Thoracic aorta (tissue), 2 donors: ENCODE results near the gene SMTNL1. TPM values are rescaled to one million over a fixed set of nuclear protein-coding genes. Genes with fewer than 3 reads are reported as not detected.
A peak's percentile ranks its signal among the peaks of the same experiment; 100 is the strongest.

Experiments
- ATAC-seq: fragments of 150-250 bp; one replicate; pipeline ENCODE4 v1.8.0; 2017; ENCODE audit warnings: low read depth; ENCODE audit not compliant: insufficient number of reproducible peaks, low FRiP score
- DNase-seq: peaks from one replicate; pipeline ENCODE4 v3.0.0-alpha.2; 2020; ENCODE audit warnings: low spot score
- H3K27ac ChIP-seq, 2 donors: fragments of 200-600 bp; sonication (generic); 1 replicate in 1 of 2; 2 replicates in 1 of 2; pipeline ENCODE4 v1.5.1; 2016; ENCODE audit warnings: mild to moderate bottlenecking in 2 of 2, moderate library complexity in 2 of 2
- H3K27me3 ChIP-seq: fragments of 200-600 bp; sonication (generic); replicated peaks from 2 replicates; pipeline ENCODE4 v1.6.0; 2016; ENCODE audit warnings: mild to moderate bottlenecking; ENCODE audit not compliant: insufficient read depth
- H3K36me3 ChIP-seq: fragments of 200-600 bp; sonication (generic); one replicate; pipeline ENCODE4 v1.5.1; 2016
- H3K4me1 ChIP-seq, 2 donors: fragments of 200-600 bp; sonication (generic); 1 replicate in 1 of 2; 2 replicates in 1 of 2; pipeline versions ENCODE4 v1.5.1 to v1.6.0; 2016; ENCODE audit warnings: low read depth in 2 of 2, mild to moderate bottlenecking in 1 of 2; ENCODE audit not compliant: control insufficient read depth in 1 of 2
- H3K4me3 ChIP-seq: fragments of 200-600 bp; sonication (generic); 2 replicates; pipeline ENCODE4 v1.5.1; 2016; ENCODE audit warnings: mild to moderate bottlenecking
- H3K9me3 ChIP-seq: fragments of 200-600 bp; sonication (generic); 2 replicates; pipeline ENCODE4 v1.5.1; 2016
- total RNA-seq, 2 donors: library from RNA; depleted of rRNA; stranded (reverse); fragments of >200 nt; gene quantifications; one replicate each; pipeline versions ENCODE4 v1.1.0 to v1.2.3, GENCODE V29; 2016
- TF ChIP-seq, protein P1 (sequence below): fragments of 200-600 bp; sonication (generic); IDR thresholded peaks from one replicate; pipeline ENCODE4 v1.5.1; 2019; ENCODE audit warnings: antibody characterized with exemption

The SMTNL1 gene
- total RNA-seq, 2 donors from 2014 or later: not detected

DNA sequence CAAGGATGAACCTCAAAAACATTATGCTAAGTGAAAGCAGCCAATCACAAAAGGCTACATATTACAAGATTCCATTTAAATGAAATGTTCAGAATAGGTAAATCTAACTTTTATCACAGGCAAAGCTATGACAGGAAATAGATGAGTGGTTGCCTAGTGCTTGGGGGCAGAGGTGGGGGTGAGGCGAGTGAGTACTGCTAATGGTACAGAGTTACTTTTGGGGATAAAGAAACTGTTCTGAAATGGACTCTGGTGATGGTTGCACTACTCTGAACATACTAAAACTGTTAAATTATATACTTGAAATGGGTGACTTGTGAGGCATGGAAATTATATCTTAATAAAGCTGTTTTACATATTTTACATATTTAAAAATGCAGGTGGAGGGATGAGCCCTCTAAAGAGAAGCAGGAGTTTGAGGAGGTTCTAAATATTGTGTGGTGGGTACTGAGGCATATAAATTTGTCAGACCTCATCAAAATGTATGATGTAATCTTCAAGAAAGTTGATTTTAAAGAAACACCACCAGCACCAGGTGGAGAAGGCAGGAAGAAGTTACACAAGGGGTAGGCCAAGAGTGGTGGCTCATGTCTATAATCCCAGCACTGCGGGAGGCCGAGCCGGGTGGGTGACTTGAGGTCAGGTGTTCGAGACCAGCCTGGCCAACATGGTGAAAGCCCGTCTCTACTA, 25.5 kb upstream of the SMTNL1 start:
- no peak for DNase-seq
- no peaks in the 10 kb centered on the region for H3K27me3 ChIP-seq
- H3K4me3 ChIP-seq: no peak overlapping the region
- H3K9me3 ChIP-seq: no peaks in the 10 kb centered on the region
- H3K36me3 ChIP-seq: no peaks in the 10 kb centered on the region
- TF ChIP-seq, protein P1, sequence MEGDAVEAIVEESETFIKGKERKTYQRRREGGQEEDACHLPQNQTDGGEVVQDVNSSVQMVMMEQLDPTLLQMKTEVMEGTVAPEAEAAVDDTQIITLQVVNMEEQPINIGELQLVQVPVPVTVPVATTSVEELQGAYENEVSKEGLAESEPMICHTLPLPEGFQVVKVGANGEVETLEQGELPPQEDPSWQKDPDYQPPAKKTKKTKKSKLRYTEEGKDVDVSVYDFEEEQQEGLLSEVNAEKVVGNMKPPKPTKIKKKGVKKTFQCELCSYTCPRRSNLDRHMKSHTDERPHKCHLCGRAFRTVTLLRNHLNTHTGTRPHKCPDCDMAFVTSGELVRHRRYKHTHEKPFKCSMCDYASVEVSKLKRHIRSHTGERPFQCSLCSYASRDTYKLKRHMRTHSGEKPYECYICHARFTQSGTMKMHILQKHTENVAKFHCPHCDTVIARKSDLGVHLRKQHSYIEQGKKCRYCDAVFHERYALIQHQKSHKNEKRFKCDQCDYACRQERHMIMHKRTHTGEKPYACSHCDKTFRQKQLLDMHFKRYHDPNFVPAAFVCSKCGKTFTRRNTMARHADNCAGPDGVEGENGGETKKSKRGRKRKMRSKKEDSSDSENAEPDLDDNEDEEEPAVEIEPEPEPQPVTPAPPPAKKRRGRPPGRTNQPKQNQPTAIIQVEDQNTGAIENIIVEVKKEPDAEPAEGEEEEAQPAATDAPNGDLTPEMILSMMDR: no peak
- H3K27ac ChIP-seq: no peak overlapping the region
- ATAC-seq: no peak
- peaks cover 10% of the 10 kb centered on the region in 2 donors for H3K4me1 ChIP-seq

DNA sequence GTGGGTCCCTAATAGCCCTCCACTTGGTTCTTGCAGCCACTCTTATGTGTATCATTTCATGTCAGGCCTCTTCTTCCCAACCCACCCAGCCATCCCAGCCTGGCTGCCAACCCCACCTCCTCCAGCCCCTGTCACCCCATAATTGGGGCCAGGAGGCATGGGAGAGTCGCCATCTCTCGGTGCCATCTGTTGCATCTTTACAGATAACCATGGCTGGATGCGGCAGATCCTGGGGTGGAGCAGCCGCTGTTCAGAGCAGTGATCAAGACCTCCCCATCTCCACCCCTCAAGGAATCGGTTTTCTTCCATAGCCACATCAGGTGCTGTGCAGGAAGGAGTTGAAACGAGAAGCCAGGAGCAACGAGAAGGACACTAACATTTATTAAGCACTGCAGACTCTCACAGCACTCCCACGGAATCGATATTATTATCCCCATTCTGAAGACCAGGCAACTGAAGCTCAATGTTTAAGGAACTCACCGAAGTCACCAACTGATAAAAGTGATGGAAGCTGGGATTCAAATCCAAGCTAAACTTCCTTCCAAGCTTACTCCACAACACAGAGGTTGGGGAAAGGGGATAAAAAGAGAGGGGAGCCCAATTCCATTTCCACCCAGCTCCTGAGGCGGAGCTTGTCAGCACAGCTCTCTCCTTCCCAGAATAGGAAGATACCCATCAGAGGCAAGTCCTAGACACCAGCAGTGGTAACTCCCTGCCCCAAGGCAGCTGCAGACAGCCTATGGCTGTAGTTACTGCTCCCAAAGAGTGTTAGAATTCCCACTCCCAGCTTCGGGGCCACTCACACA, 24.5 kb upstream of the SMTNL1 start:
- H3K27me3 ChIP-seq: no peaks in the 10 kb centered on the region

DNA sequence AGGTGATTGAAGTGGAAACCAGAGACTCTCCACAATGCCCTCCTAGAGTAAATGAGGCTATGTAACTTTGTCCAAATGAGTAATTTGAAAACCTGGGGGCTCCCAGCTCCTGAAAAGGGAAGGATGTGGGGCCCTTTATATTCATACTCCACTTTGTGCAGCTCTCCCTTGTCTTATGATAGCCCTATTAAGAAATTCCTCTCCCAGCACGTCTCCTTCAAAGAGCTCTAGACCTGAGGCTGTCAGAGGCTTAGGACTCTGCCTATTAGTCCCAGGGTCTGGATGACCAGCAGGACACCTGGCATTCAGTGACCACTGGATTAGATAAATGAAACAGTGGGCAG, 24.0 kb upstream of the SMTNL1 start:
- Histone ChIP-seq H3K27ac (no peak overlapping the region), H3K4me1 (peaks cover 10% of the 10 kb centered on the region in 2 donors), H3K36me3 (no peaks in the 10 kb centered on the region), H3K27me3 (no peaks in the 10 kb centered on the region), H3K4me3 (no peak overlapping the region), H3K9me3 (no peaks in the 10 kb centered on the region)
- TF ChIP-seq, protein P1: no peak
- DNase-seq (no peak), ATAC-seq (no peak)

More for the DNA sequence above, 24.5 kb upstream of the SMTNL1 start:
- ATAC-seq (no peak), DNase-seq (no peak)
- no peak overlapping the region for H3K4me3 ChIP-seq
- TF ChIP-seq, protein P1: no peak
- H3K27ac ChIP-seq: no peak overlapping the region
- H3K4me1 ChIP-seq: peaks cover 10% of the 10 kb centered on the region in 2 donors
- H3K36me3 ChIP-seq: no peaks in the 10 kb centered on the region
- H3K9me3 ChIP-seq: no peaks in the 10 kb centered on the region

DNA sequence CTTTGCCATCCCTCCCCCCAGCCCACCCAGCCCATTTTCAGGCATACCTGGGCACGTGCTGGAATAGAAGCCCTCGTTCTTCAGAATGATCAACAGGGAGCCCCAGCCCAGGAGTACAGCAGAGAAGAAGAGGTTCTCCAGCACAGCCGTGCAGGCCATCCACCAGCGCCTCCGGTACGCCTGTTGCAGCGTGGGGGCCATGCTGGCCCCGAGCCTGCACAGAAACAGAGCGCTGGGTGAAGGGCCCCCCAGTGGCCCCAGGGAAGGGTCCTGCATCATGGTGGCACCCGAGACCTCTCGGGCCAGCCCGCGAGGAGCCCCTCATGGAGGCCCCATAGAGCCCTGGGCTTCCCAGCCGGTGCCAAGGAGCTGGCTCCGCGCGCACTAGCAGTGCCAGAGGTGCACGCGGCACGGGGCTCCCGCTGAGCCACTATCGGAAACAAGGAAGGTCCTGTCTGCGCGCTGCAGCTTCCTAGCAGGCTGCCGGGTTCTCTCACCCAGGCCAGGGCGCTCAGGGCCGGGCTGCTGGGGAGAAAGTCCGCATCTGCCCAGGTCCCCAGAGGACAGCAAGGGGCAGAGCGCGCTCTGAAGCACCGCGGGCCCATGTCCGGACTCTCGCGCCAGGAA, 23.4 kb upstream of the SMTNL1 start:
- no peaks in the 10 kb centered on the region for H3K27me3 ChIP-seq
- TF ChIP-seq, protein P1: no peak
- H3K27ac ChIP-seq: peak overlapping the region in 1 of 2 donors; percentile 50
- H3K36me3 ChIP-seq: no peaks in the 10 kb centered on the region
- H3K4me1 ChIP-seq: peaks cover 10% of the 10 kb centered on the region in 2 donors
- no peak for DNase-seq
- no peak for ATAC-seq
- no peaks in the 10 kb centered on the region for H3K9me3 ChIP-seq
- H3K4me3 ChIP-seq: peak overlapping the region; percentile 99
